Prostate gland (tissue), 2 donors: Measurements from ENCODE around the gene PDZRN3. TPM values are rescaled to one million over a fixed set of nuclear protein-coding genes. Genes with fewer than 3 reads are reported as not detected.

Source experiments
- DNase-seq: peaks from one replicate; pipeline ENCODE4 v3.0.0-alpha.2; 2019; ENCODE audit warnings: low spot score
- H3K27ac ChIP-seq, 2 donors: fragments of 200-600 bp; sonication (generic); 2 replicates each; pipeline ENCODE4 v1.5.1; 2017 to 2019
- H3K27me3 ChIP-seq: fragments of 200-600 bp; sonication (generic); replicated peaks from 2 replicates; pipeline ENCODE4 v1.5.1; 2019; ENCODE audit not compliant: insufficient read depth
- H3K36me3 ChIP-seq, 2 donors: fragments of 200-600 bp; sonication (generic); 1 replicate in 1 of 2; 2 replicates in 1 of 2; pipeline versions ENCODE4 v1.5.1 to v1.8.1; 2017 to 2019
- H3K4me1 ChIP-seq: fragments of 200-600 bp; sonication (generic); replicated peaks from 2 replicates; pipeline ENCODE4 v1.5.1; 2019
- H3K4me3 ChIP-seq, 2 donors: fragments of 200-600 bp; sonication (generic); 2 replicates each; pipeline ENCODE4 v1.5.1; 2017 to 2019
- H3K9me3 ChIP-seq: fragments of 200-600 bp; sonication (generic); 2 replicates; pipeline ENCODE4 v1.5.1; 2017
- POLR2A ChIP-seq: fragments of 450-650 bp; IDR thresholded peaks from one replicate; pipeline ENCODE4 v1.6.1; 2016; ENCODE audit warnings: antibody characterized with exemption, mild to moderate bottlenecking
- POLR2AphosphoS5 ChIP-seq: sonication (generic); formaldehyde crosslinking; IDR thresholded peaks from one replicate; pipeline ENCODE4 v1.6.1; 2017; ENCODE audit warnings: antibody characterized with exemption
- WGBS: methylation state at CpG from one replicate; pipeline ENCODE4 v1.1.5; 2018; 5-methylcytosine and 5-hydroxymethylcytosine counted together
- intact Hi-C: fragments of 100-400 bp; cut with DNase I; formaldehyde crosslinking; loops from one replicate; pipeline ENCODE4 v1.14.2; 2022
- total RNA-seq, 2 donors: library from RNA; depleted of rRNA; stranded (reverse); fragments of >200 nt; gene quantifications; one replicate each; pipeline ENCODE4 v1.1.0, GENCODE V29; 2016
- TF ChIP-seq, protein P1 (sequence below), 4 experiments: fragments of 200-600 bp in 2 of 4; fragments of 450-650 bp in 2 of 4; sonication (generic) in 2 of 4; IDR thresholded peaks; 1 replicate in 3 of 4; 2 replicates in 1 of 4; pipeline ENCODE4 v1.5.1; 2016 to 2019; ENCODE audit warnings: antibody characterized with exemption in 4 of 4, mild to moderate bottlenecking in 2 of 4, moderate library complexity in 2 of 4

The PDZRN3 gene
- total RNA-seq, 2 donors from 2014 or later, result 80.9 to 143 TPM

- WGBS, result over 99% methylated on average over 7 of the region's 7 CpGs
- Histone ChIP-seq H3K27ac (no peak overlapping the region), H3K4me3 (no peak overlapping the region), H3K4me1 (no peaks in the 10 kb centered on the region), H3K27me3 (no peaks in the 10 kb centered on the region), H3K36me3 (no peaks in the 10 kb centered on the region), H3K9me3 (no peaks in the 10 kb centered on the region)
- no peak for DNase-seq
- intact Hi-C loops, result no loop called here
- TF ChIP-seq POLR2A (no peak), POLR2AphosphoS5 (no peak)
- TF ChIP-seq, protein P1, sequence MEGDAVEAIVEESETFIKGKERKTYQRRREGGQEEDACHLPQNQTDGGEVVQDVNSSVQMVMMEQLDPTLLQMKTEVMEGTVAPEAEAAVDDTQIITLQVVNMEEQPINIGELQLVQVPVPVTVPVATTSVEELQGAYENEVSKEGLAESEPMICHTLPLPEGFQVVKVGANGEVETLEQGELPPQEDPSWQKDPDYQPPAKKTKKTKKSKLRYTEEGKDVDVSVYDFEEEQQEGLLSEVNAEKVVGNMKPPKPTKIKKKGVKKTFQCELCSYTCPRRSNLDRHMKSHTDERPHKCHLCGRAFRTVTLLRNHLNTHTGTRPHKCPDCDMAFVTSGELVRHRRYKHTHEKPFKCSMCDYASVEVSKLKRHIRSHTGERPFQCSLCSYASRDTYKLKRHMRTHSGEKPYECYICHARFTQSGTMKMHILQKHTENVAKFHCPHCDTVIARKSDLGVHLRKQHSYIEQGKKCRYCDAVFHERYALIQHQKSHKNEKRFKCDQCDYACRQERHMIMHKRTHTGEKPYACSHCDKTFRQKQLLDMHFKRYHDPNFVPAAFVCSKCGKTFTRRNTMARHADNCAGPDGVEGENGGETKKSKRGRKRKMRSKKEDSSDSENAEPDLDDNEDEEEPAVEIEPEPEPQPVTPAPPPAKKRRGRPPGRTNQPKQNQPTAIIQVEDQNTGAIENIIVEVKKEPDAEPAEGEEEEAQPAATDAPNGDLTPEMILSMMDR (IDR thresholded peaks at IDR 0.05), result no peak
Observed at GRCh38 chr3:73442886-73443285, 181.9 kb downstream of the PDZRN3 start.

GRCh38 chr3:73442152-73442551 lies 182.6 kb downstream of the PDZRN3 start:
- WGBS, result 79% methylated on average over 6 of the region's 6 CpGs

DNA sequence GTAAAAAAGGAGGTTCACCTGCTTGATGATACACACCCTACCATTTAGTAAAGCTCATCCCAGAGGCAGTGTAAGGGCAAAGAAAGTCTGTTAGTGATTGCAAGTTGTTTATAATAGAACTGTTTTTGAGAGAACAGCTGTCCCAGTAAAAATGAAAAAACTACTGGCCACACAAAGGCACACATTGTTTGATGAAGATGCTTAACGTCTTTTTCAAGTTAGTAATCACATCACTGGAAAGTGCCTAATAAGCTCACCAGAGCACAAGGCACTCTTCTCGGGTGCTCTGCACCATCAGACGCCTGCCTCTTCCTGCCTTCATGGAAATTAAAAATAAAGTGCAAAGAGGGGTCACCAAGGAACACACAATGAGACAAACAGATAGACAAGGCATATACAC lies 186.9 kb downstream of the PDZRN3 start:
- TF ChIP-seq, protein P1 (IDR thresholded peaks at IDR 0.05), result no peak
- TF ChIP-seq POLR2A (no peak), POLR2AphosphoS5 (no peak)
- intact Hi-C loops, result no loop called here
- H3K27ac ChIP-seq, result no peak overlapping the region

More at GRCh38 chr3:73442152-73442551, 182.6 kb downstream of the PDZRN3 start:
- Histone ChIP-seq H3K27ac (no peak overlapping the region), H3K36me3 (no peaks in the 10 kb centered on the region), H3K4me1 (no peaks in the 10 kb centered on the region), H3K4me3 (no peak overlapping the region), H3K9me3 (no peaks in the 10 kb centered on the region), H3K27me3 (no peaks in the 10 kb centered on the region)
- intact Hi-C loops, result no loop called here
- DNase-seq, result no peak
- no peak for TF ChIP-seq POLR2AphosphoS5
- TF ChIP-seq POLR2A, result no peak
- TF ChIP-seq, protein P1 (IDR thresholded peaks at IDR 0.05), result no peak

DNA sequence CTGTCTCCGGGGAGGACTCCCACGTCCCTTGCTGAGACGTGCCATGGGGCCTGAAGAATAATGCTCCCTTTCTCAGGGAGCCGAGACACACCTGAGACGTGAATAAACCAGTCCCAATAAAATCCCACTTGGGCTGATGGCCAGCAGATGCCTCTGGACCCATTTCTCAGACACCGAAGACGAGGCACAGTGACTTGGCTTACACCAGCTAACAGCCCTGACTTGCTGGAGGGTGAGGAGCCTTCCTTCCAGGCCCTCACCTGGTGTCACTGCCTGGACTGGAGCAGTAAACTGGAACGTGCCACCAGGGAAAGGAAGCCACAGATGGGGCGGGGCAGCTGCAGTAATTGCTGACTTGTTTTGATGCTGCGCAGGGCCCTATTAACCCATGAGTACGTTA lies 189.7 kb downstream of the PDZRN3 start:
- WGBS, result 33% methylated on average over 11 of the region's 11 CpGs
- no peak for DNase-seq
- Histone ChIP-seq H3K36me3 (no peaks in the 10 kb centered on the region), H3K27ac (no peak overlapping the region), H3K27me3 (no peaks in the 10 kb centered on the region), H3K4me3 (no peak overlapping the region), H3K4me1 (peaks cover 3% of the 10 kb centered on the region), H3K9me3 (no peaks in the 10 kb centered on the region)
- intact Hi-C loops, result no loop called here
- TF ChIP-seq POLR2A (no peak), POLR2AphosphoS5 (no peak)
- TF ChIP-seq, protein P1 (IDR thresholded peaks at IDR 0.05), result no peak

More for the DNA sequence above, 186.9 kb downstream of the PDZRN3 start:
- no peak overlapping the region for H3K4me3 ChIP-seq
- H3K36me3 ChIP-seq, result no peaks in the 10 kb centered on the region
- H3K27me3 ChIP-seq, result no peaks in the 10 kb centered on the region
- no peak for DNase-seq
- no peaks in the 10 kb centered on the region for H3K9me3 ChIP-seq
- H3K4me1 ChIP-seq, result peaks cover 3% of the 10 kb centered on the region
- WGBS, result 22% methylated on average over 3 of the region's 3 CpGs

DNA sequence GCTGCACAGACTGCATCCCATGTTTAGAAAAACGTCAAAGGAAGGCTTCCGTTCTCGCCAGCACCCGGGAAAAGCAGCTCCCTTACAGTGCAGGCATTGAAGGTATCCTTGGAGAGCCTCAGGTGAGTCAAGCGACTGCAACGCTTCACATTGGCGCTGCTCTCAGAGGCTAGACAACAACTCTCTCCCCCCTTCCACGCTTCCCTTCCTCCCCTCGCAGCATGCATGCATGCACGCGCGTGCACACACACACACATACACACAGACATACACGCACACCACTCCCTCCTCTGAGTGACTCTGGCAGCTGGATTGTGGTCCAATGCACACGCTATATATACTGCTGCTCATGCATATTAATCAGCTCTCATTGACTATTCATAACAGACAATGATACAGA lies 191.1 kb downstream of the PDZRN3 start:
- intact Hi-C loops, result loop anchor here (5.0 kb wide), 3 partner anchors 36 to 331 kb away; no protein-coding TSS in a partner anchor
- TF ChIP-seq POLR2AphosphoS5 (no peak), POLR2A (no peak)
- TF ChIP-seq, protein P1 (IDR thresholded peaks at IDR 0.05), result no peak
- no peaks in the 10 kb centered on the region for H3K9me3 ChIP-seq
- no peak for DNase-seq
- WGBS, result 11% methylated on average over 14 of the region's 14 CpGs
- H3K27me3 ChIP-seq, result no peaks in the 10 kb centered on the region
- H3K4me1 ChIP-seq, result peaks cover 3% of the 10 kb centered on the region
- no peak overlapping the region for H3K27ac ChIP-seq
- no peak overlapping the region for H3K4me3 ChIP-seq
- H3K36me3 ChIP-seq, result no peaks in the 10 kb centered on the region
